PFSK-1 (cell line): ENCODE data around the gene CCDC97.

Source experiments
- POLR2AphosphoS5 ChIP-seq: IDR thresholded peaks from 2 replicates; pipeline ENCODE4 v1.6.1; 2012; ENCODE audit warnings: low read depth, mild to moderate bottlenecking, control low read depth, low read length, moderate library complexity
- SIN3A ChIP-seq: IDR thresholded peaks from 2 replicates; pipeline ENCODE4 v1.6.1; 2012; ENCODE audit warnings: mild to moderate bottlenecking, low read length, moderate library complexity, borderline replicate concordance; ENCODE audit not compliant: insufficient read depth
- TAF1 ChIP-seq: IDR thresholded peaks from 2 replicates; pipeline ENCODE4 v1.6.1; 2012; ENCODE audit warnings: low read length, control low read depth, borderline replicate concordance; ENCODE audit not compliant: insufficient read depth
- TF ChIP-seq, protein P1 (sequence below), 2 experiments: IDR thresholded peaks; 2 replicates each; pipeline versions ENCODE4 v1.6.1 to v1.8.0; 2011 to 2012; ENCODE audit warnings: low read depth in 2 of 2, low read length in 2 of 2, control low read depth in 1 of 2, inconsistent platforms in 1 of 2, mild to moderate bottlenecking in 1 of 2, moderate library complexity in 1 of 2; ENCODE audit not compliant: insufficient read depth in 1 of 2

DNA sequence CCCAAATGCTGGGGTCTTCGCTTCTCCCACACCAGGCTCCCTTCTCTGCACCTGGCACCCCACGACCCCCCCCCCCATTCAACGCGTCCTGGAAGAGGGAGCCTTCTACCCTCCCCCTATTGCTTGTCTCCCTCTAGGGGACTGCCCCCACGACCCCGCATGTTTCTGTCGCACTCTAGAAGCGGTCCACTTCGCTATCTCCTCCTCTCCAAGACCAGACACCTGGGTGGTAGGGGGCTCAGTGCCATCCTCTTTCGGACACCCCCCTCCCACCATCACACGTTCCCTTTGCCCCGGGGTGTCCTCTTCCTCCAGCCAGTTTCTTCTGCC is 42.3 kb downstream of the CCDC97 start:
- TF ChIP-seq TAF1 (no peak), SIN3A (no peak), POLR2AphosphoS5 (no peak)
- TF ChIP-seq, protein P1, sequence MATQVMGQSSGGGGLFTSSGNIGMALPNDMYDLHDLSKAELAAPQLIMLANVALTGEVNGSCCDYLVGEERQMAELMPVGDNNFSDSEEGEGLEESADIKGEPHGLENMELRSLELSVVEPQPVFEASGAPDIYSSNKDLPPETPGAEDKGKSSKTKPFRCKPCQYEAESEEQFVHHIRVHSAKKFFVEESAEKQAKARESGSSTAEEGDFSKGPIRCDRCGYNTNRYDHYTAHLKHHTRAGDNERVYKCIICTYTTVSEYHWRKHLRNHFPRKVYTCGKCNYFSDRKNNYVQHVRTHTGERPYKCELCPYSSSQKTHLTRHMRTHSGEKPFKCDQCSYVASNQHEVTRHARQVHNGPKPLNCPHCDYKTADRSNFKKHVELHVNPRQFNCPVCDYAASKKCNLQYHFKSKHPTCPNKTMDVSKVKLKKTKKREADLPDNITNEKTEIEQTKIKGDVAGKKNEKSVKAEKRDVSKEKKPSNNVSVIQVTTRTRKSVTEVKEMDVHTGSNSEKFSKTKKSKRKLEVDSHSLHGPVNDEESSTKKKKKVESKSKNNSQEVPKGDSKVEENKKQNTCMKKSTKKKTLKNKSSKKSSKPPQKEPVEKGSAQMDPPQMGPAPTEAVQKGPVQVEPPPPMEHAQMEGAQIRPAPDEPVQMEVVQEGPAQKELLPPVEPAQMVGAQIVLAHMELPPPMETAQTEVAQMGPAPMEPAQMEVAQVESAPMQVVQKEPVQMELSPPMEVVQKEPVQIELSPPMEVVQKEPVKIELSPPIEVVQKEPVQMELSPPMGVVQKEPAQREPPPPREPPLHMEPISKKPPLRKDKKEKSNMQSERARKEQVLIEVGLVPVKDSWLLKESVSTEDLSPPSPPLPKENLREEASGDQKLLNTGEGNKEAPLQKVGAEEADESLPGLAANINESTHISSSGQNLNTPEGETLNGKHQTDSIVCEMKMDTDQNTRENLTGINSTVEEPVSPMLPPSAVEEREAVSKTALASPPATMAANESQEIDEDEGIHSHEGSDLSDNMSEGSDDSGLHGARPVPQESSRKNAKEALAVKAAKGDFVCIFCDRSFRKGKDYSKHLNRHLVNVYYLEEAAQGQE (IDR thresholded peaks at IDR 0.05; ENCODE audit: insufficient read depth in 1 of 2, low read depth in 2 of 2, low read length in 2 of 2): no peak
